GM18511 (cell line): ENCODE data around the gene AKAP8.
A peak's percentile ranks its signal among the peaks of the same experiment; 100 is the strongest.
"Not testable (repeated sequence)": the region's sequence is repeated elsewhere in the genome, so short reads cannot be mapped to it uniquely, and the experiment has no call there.

Experiments used
- ATAC-seq: cut with Tn5 transposase; IDR thresholded peaks from one replicate; pipeline ENCODE4 v1.9.1; 2021; ENCODE audit warnings: mild to moderate bottlenecking, moderate library complexity; ENCODE audit not compliant: unreplicated experiment

The AKAP8 gene

DNA sequence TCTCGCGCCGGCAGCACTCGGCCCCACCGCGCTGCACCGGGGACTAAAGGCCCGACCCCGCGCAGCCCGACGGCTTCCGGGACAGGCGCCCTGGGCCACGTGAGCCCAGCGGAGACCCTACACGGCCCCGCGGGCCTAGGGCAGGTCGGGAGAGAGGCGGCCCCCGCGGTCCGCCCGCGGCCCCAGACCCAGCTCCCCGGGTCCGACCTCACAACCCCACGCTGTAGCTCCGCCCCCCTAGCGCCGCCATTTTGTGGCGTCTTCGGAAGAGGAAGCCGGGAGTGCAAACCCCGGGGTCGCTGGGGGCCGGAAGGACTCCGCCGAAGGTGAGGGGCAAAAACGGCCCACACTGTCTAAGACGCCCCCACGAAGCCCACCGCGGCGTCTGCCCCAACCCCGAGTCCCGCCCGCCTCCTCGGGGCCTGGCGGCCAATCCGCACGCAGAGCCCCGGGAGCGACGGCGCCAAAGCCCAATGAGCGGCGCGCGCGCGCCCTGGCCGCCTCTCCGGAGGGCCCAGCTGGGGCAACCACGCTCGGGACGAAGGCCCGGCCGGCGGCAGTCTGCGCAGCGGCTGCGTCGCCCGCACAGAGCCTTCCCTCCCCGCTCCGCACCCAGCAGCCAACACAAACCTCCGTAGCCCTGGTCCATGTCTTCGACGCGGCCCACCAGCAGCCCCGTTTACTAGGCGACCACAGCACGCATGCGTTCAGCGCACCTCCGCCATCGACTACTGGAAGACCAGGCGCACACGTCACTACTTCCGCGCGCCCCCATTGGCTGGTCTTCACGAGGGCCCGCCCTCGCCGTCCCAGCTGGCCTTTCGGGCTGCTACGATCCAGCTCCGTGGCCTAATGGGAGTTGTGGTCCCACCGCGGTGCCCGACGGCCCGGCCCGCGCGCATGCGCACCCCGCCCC lies at the start of gene AKAP8:
TSS of gene AKAP8 (minus strand) at position 705 of the 916 bp plus-strand sequence. CDS start at position 649, 56 bp downstream.
- ATAC-seq, result peak; percentile 84

DNA sequence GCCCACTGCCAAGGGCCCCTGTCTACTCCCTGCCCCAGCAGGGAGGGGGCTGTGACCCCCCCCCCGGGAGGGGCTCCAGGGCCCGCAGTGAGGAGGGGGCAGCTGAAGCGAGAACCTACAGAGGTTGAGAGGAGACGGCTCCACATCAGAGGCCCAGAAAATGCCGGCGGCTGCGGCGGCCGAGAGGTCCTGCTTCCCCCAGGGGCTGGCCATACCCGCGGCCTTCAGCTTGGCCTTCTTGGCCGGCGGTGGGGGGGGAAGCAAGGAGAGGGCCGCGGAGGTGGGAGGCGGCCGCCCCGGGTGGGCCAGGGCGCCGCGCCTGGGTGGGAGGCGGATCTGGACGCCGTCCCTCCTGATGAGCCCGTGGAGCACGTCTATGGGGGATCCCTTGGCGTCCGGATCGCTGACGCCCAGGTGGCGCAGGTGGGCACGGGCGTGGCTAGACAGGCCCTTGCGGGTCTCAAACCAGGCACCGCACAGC lies 48.4 kb upstream of the AKAP8 start:
- ATAC-seq, result no peak

DNA sequence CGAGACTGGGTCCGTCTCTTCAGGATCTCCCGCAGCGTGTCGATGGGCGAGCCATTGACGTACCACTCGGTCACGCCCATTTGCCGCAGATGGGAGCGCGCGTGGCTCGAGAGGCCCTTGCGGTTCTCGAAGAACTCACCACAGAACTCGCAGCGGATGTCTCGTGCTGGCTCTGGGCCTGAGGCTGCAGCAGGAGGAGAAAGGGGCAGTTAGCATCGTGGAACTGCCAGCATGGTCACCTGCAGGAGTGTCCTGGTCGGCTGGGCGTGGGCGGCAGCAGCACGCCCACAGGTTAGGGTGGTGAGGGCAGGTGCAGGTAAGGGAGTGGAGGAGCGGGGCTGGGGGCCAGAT lies 47.7 kb upstream of the AKAP8 start:
- no peak for ATAC-seq

DNA sequence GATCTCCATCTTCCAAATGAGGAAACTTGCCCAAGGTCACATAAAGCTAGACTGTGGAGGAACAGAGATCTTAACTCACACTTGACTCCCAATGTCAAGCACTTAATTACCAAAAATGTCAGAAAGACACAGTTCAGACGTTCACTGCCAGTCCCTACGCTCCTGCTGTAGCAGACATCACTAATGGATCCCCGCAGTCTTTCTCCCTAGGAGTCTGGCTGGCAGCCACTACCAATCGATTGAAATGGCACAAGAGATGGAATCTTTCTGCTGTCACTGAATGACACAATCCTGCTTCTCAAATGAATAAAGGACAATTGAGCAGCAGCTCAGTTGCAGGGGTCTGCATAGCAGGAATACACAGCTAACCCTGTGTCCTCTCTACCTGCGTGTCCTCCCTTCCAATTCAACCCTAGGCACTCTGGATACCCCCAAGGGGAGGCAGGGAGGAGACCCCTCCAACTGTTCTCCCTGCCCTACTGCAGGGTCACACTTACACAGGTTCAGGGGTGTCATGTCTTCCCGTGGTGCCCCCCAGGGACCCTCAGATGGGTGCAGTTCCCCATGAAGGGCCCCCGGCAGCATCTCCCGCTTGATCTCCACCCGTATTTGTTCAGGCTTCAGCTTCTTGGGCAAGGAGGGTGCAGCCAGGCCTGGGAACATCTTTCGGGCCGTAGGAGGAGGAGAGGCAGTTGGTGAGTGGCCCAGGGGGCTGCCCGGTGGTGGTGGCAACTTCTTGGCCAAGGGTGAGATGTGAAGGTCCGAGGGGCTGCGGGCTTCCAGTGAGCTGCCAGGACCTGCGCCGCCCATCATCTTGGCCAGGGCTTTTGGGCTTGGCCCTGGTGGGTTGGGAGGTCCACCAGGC lies 47.1 kb upstream of the AKAP8 start:
- ATAC-seq, result no peak

DNA sequence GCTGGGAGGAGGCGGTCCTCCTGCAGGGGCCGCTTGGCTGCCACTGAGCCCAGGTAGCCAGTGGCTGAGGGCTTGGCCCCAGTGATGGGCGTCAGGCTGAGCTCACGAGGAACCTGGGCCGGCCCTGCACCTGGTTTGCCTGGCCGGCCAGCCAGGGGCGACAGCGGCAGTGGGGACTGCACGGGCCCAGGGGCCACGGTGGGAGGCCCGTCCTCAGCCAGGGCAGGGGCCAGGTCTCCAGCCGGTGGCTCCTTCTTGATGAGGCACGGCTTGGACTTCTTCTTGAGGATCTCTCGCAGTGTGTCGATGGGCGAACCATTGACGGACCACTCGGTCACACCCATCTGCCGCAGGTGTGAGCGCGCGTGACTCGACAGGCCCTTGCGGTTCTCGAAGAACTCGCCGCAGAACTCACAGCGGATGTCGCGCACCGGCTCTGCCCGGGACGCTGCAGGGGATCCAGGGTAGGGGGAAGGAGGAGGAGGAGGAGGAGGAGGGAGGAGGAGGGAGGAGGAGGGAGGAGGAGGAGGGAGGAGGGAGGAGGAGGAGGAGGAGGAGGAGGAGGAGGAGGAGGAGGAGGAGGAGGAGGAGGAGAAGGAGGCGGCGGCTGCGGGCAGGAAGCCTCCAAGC lies 45.8 kb upstream of the AKAP8 start:
- no peak for ATAC-seq

DNA sequence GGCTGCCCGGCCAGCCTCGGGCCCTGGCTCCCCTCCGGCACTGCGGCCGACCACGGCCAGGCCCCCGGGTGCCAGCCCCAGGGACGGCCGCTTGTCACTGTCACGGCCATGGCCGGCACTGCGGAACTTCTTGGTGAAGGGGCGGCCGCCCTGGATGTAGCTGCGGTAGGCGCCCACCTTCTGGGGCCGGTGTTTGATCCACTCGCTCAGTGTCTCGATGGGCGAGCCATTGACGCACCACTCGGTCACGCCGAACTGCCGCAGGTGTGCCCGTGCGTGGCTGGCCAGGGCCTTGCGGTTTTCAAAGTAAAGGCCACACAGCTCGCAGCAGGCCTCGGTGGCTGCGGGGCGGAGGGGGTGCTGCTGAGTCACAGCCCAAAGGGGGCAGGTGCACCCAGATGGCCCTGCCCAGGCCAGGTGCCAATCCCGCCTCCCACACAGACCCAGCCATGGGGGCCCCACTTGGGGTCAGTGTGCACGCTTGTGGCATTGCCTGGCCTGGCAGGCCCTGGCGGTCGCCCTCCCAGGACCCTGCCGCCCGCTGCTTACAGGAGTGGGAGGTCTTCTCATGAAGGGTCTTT lies 45.2 kb upstream of the AKAP8 start:
- ATAC-seq, result no peak

DNA sequence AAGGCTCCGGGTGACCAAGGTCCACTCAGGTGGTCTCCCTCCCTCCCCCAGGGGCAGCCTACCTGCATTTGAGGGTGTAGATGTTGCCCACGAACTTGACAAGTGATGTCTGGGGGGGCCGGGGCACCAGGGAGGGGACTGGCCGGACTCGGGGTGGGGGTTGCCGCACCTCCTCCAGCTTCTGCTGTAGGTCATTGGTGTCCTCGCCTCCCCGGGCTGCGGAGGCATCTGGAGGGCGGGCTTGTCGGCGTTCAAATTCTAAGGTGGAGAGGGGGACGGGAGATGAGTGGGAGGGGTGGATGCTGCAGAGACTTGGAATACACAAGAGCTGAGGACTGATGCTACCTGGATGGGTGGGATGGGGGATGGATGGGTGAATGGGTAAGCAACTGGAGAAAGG lies 44.5 kb upstream of the AKAP8 start:
- ATAC-seq, result no peak

DNA sequence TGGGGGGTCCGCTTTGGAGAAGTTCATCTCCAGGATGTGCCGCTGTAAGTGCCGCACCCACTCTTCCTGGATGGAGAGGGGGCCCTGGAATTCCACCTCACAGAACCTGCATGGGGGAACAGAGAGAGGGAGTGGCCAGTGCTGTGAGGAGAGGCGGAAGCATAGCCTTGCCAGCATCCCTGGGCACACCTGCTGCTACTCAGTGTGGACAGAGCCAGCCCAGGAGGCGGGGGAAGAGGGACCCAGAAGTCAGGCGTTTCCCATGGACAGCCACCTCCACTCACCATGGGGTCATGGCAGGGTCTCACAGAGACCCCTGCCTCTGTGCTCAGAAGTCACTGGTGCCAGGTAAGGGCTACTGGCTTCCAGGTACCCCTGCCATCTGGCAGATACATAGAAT lies 43.5 kb upstream of the AKAP8 start:
- ATAC-seq, result no peak

DNA sequence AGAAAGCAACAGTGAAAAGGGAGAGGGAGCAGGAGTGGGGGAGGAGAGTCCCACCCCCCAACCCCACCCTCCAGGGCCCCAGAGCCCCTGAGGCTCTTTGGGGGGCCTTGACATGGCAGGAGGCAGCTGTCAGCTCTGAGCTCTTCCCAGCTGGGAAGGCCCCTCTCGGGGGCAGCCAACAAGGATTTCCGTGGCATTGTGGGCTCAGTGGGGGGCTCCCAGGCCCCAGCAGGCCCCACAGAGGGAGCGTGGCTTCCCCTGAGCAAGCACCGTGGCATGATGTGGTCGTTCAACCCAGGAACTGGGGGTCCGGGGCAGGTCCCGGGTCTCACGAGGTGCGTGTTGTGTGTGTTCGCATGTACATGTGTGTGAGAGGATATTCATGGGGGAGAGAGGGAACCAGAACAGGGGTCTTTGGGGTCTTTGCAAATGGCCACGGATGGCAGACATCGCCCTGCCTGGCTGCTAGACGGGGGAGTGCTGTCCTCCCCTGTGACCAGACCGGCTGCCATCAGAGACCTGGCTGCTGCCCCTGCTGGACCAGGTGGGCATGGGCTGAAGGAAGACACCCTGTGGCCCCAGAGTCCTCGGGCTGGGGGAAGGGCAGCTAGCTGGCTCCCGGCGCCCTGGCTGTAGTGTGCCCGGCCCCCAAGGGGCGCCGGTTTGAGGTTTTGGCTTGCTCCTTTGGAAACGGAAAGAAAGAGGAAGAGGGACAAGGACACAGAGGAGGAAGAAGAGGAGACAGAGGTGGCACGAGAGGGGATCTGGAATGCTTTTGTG lies 42.9 kb upstream of the AKAP8 start:
- ATAC-seq, result no peak

DNA sequence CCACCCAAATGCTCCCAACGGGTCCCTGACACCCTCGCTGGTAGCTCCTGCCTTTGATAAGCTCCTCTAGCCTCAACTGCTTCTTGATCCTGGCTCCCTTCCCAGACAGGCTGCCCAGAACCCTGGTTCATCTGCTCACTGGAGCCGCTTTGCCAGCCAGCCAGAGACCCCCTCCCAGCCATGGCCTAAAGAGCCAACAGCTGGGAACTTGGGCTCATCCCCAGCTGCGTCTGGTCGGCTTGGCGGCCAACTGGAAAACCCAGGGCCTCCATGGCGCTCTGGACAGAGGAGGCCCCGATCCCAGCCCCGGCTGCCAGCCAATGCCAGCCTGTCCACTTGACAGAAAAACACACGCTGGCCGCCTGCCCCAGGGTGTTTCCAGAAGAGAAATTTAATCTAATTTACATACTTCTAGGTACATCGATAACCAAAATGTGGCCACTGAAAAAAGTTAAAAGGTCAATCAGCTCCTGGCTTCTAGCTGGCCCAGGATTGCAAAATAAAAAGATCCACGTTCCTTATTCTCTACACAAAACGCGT lies 42.2 kb upstream of the AKAP8 start:
- ATAC-seq, result no peak

DNA sequence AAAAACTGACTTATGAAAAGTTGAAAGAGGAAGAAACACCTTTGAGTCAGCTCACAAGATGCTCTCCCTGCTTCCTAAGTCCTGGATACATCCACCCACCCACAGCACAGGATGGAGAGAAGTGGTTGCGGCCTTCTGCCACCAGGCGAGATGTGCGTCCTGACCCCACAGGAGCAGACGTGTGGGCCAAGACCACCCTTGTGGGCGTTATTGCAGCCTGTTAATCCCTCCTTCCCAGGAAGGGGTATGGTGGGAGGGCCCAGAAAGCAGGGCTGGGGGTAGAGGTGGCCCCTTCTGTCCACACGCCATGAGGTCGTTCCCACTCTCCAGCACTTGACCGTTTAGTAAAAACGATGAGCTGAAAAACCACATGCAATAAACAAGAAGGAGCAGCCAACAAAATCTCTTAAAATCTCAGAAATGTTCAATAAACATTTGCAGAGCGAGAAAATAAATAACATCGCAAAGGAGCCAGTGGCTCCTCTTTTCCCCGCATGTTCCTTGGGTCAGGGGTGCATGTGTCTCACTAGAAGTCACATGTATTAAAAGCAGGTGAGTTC lies 41.6 kb upstream of the AKAP8 start:
- no peak for ATAC-seq

DNA sequence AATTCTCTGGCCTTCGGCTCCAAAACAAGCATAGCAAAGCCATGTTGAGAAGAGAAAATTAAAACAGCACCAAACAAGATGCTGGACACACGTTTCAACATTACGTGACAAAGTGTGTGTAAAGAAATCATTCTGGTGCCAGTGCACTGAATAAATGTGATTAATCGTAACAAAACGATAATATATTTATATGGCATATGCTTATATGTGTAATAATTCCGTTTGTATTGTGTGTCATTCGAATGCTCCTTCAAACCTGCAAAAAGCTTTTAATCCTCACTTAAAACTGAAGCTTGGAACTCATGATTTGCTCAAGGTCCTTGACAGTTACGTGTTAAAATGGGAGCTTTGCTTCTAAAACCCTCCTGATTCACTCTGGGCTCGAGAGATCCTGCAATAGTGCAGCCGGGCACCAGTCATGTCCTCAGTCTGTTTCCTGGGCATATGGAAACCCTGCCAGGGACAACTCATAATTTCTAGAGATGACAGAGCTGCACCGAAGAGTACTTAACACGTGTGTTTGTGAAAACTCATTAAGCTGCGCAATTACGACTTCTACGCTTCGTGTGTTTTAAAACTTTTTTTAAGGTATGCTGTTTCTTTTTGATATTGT lies 39.9 kb upstream of the AKAP8 start:
- no peak for ATAC-seq

DNA sequence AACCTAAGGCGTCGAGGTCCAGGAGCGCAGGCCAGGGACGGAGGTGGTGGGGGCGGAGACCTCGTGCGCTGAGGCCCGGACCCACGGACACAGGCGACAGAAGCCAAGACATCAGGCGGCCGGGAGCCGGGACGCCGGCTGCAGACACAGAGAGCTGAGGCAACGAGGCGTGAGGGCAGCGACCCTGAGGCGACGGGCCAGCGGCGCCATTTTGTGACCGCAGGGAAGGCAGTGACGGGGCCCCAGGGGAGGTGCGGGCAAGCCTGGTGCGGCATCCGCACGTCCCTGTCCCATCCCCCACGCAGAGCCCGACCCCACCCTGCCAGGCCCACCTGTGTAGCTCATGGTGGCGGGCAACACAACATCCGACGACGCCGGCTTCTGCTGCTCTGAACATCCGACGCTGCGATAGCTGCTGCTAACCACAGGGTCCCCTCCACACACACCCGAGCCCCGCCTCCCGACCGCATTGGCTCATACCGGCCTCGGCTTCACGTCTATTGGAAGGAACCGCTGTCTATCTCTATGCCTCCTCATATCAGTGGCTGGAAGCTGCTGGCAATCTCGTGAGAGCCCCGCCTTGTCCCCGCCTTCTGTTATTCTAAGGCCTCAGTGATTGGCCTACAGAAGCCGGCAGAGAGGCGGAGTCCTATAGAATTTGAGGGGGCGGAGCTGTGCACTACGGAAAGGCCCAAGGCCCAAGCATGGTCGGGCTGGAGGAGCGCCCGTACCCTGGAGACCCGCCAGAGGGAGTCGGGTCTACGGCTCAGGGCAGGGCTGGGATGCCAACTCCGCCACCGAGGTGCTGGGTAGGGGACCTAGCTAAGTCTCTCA lies 39.2 kb upstream of the AKAP8 start, which contains the start of gene AKAP8L:
TSS of gene AKAP8L (minus strand) at position 410 of the 834 bp plus-strand sequence. CDS start at position 345, 65 bp downstream.
- peak; percentile 96 for ATAC-seq

DNA sequence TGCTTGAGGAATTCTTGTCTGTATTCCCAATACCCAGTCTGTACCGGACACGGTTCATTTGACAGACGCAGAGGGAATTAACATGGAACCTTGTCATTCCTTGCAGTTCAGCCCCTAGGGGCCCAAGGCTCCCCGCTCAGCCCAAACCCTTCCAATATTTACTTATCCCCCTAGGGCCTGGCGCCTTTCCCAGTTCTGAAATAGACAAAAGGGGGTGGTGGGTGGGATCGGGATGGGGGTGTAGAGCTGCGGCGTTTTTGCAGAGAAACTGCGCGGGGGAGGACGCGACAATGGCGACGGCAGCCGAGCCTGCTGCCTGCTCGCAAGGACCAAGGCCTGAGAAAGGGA lies 38.6 kb upstream of the AKAP8 start:
- ATAC-seq, result no peak

DNA sequence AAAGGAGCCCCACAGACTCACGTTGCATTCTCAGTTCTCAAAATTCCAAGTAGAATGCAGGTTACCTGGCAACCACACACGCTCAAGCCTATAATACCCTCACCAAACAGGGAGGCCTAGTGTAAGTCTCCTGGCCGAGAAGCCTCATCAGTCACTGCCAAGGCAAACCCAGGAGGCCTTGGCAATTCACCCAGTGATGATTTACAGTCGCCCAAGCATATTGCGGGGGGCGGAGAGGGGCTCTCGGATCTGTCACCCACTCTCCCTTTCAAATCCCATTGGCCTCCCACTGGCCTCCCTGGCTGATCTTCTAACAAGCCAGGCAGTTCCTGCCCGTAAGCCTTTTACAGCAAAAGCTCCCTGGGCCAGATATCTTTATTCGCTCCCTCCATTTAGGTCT lies 38.1 kb upstream of the AKAP8 start:
- no peak for ATAC-seq

DNA sequence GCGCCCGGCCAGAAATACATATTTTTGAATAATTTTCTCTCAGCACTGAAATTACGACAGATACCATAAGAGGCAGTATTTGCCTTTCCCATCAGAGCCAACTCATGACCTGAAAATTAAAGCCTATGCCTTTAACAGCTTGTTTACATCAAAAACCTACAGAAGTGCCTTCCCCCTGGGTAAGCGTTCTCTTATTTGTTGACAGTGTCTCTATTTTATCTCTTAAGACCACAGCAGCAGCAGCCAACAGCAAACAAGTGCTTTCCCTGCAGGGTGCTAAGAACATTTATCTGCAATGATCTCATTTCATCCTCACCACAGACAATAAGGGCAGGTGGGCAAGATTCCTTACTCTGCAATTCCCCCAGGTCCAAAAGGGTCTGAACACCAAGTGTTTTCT lies 33.2 kb upstream of the AKAP8 start:
- no peak for ATAC-seq

DNA sequence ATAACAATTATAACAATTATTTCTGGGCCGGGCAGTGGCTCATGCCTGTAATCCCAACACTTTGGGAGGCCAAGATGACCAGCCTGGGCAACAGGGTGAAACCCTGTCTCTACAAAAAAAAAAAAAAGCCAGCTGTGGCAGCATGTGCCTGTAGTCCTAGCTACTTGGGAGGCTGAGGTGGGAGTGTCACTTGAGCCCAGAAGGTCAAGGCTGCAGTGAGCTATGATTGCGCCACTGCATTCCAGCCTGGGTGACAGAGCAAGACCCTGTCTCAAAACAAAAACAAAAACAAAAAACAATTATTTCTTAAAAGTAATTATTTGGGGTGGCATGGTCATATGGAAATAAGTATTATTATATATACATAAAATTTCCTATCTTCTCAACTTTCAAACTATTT lies 31.8 kb upstream of the AKAP8 start:
- ATAC-seq, result not testable (repeated sequence)

DNA sequence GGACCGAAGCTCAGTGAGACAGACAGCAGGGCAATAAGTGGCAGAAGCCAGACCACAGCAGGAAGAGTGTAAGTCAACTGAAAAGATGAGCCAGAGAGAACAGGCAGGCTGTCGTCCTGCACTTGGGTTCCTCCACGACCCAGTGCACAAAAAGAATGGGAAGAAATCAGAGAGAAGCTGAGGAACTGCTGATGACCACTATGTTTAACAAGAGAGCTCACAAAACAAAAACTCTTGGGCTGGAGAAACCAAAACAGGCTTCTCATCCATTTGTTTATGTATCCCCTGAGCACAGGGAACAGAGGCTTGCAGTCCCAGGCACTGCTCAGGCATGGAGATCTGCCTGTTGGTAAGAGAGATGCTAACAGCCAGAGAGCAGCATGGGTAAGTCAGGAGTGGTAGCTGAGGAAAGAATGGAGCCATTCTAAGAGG lies 25.2 kb upstream of the AKAP8 start:
- no peak for ATAC-seq
